Pons (tissue), 1 donor: ENCODE measurements around the gene CIRBP.
"Not testable (repeated sequence)": the region's sequence is repeated elsewhere in the genome, so short reads cannot be mapped to it uniquely, and the experiment has no call there.

Experiments used
- DNase-seq: peaks from one replicate; pipeline ENCODE4 v3.0.0-alpha.2; 2016; ENCODE audit warnings: low spot score

CIRBP gene

GRCh38 chr19:1309977-1310852, 41.1 kb downstream of the CIRBP start:
- DNase-seq = no peak

GRCh38 chr19:1310853-1311180, 41.7 kb downstream of the CIRBP start:
- no peak for DNase-seq

GRCh38 chr19:1311543-1312091, 42.5 kb downstream of the CIRBP start:
- no peak for DNase-seq

- DNase-seq = no peak
Measured at GRCh38 chr19:1312767-1313694, 43.9 kb downstream of the CIRBP start.

- no peak for DNase-seq
Measured at GRCh38 chr19:1313695-1314613, 44.8 kb downstream of the CIRBP start.

GRCh38 chr19:1315470-1316166, 46.5 kb downstream of the CIRBP start:
- DNase-seq = peak; percentile 11

GRCh38 chr19:1316466-1316865, 47.3 kb downstream of the CIRBP start:
- no peak for DNase-seq

GRCh38 chr19:1317274-1318003, 48.3 kb downstream of the CIRBP start:
- no peak for DNase-seq

- no peak for DNase-seq
Measured at GRCh38 chr19:1318678-1319471, 49.7 kb downstream of the CIRBP start.

- not testable (repeated sequence) for DNase-seq
Measured at GRCh38 chr19:1320282-1320650, 51.1 kb downstream of the CIRBP start.

GRCh38 chr19:1321539-1321938, 52.4 kb downstream of the CIRBP start:
- no peak for DNase-seq

GRCh38 chr19:1322198-1322981, 53.3 kb downstream of the CIRBP start:
- DNase-seq = no peak

GRCh38 chr19:1324249-1324805, 55.2 kb downstream of the CIRBP start:
- DNase-seq = no peak
